ENCODE results near the gene PSME2. TPM values are rescaled to one million over a fixed set of nuclear protein-coding genes. Genes with fewer than 3 reads are reported as not detected.

PSME2 gene
- polyA plus RNA-seq, 2 of the 4 experiments (the other 2 are of a cell fraction) = 137 to 144 TPM

DNA sequence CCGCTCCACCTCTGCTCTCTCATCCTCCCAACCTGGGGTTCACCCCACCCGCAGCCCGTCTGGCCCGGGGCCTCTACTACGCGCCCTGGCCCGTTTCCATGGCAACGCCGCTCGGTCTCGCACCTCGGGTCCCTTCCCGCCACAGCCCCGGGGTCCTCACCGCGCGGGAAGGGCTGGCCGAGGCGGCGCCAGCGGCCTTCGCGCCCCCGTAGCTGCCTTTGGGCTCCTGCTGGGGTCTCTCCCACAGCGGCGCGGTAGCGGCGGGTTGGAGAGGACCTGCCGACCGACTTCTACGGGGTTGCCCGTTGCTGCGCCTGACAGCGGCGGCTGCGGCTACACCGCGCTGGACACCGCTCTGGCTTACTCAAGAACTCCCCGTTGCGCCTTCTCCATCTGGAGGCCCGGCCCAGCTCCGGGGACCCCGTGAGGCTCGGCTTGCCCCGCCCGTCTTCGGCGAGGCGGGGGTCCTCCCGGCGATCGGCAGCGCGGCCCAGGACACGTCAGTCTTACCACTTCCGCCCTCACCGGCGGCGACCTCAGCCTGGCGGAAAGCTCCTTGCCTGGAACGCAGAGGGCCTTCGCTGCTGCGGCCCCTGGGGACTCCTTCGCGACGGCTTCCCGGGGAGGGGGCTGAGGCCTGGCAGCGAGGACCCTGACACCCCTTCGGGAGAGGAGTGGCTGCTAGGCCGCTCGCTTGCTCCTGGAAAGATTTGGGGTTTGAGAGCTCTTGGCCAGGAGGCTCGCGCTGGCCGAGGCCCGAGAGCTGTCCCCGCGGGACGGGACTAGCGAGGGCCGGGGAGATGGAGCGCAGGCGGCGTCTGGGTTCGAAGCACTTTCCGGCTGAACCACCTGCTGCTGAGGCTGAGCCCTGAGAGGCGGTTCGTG lies 49.0 kb upstream of the PSME2 start, which contains the start of gene TM9SF1 (continued):
- TF ChIP-seq, protein P1, sequence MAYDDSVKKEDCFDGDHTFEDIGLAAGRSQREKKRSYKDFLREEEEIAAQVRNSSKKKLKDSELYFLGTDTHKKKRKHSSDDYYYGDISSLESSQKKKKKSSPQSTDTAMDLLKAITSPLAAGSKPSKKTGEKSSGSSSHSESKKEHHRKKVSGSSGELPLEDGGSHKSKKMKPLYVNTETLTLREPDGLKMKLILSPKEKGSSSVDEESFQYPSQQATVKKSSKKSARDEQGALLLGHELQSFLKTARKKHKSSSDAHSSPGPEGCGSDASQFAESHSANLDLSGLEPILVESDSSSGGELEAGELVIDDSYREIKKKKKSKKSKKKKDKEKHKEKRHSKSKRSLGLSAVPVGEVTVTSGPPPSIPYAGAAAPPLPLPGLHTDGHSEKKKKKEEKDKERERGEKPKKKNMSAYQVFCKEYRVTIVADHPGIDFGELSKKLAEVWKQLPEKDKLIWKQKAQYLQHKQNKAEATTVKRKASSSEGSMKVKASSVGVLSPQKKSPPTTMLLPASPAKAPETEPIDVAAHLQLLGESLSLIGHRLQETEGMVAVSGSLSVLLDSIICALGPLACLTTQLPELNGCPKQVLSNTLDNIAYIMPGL (CRISPR knock-in tag; IDR thresholded peaks at IDR 0.05; ENCODE audit: borderline replicate concordance) = no peak
- TF ChIP-seq JUNB (IDR thresholded peaks at IDR 0.05) = no peak
- TF ChIP-seq SREBF2 (IDR thresholded peaks at IDR 0.05) = no peak
- TF ChIP-seq MAZ (IDR thresholded peaks at IDR 0.05; ENCODE audit: borderline replicate concordance, low read depth, low read length) = no peak
- TF ChIP-seq MAFK (IDR thresholded peaks at IDR 0.05; ENCODE audit: partially characterized antibody) = no peak
- 0 out of 2 replicates have a peak, but pooled peaks have one; percentile 11 for TF ChIP-seq TP53 (CRISPR knock-in tag; IDR thresholded peaks at IDR 0.05)
- peak; percentile 76; the same call in 1 of the 2 replicates for TF ChIP-seq RNF2 (IDR thresholded peaks at IDR 0.05; ENCODE audit: borderline replicate concordance, low read depth)
- peak; percentile 78 to 94; a peak in 4 of 5 replicates for TF ChIP-seq JUN (IDR thresholded peaks at IDR 0.05)
- TF ChIP-seq, protein P2, sequence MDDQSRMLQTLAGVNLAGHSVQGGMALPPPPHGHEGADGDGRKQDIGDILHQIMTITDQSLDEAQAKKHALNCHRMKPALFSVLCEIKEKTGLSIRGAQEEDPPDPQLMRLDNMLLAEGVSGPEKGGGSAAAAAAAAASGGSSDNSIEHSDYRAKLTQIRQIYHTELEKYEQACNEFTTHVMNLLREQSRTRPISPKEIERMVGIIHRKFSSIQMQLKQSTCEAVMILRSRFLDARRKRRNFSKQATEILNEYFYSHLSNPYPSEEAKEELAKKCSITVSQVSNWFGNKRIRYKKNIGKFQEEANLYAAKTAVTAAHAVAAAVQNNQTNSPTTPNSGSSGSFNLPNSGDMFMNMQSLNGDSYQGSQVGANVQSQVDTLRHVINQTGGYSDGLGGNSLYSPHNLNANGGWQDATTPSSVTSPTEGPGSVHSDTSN (IDR thresholded peaks at IDR 0.05) = peak; percentile 20; the same call in 1 of the 2 replicates
- no peak for TF ChIP-seq HEYL (CRISPR knock-in tag; IDR thresholded peaks at IDR 0.05)
- TF ChIP-seq RCOR1 (IDR thresholded peaks at IDR 0.05; ENCODE audit: low read depth, low read length) = no peak
- no peak for TF ChIP-seq ZSCAN20 (CRISPR knock-in tag; IDR thresholded peaks at IDR 0.05)
- no peak for TF ChIP-seq BHLHE40 (IDR thresholded peaks at IDR 0.05; ENCODE audit: low read depth, low read length)
- no peak for TF ChIP-seq FOSL2 (IDR thresholded peaks at IDR 0.05)
- peak; percentile 42; the same call in 1 of the 2 replicates for TF ChIP-seq FOSL2 (CRISPR knock-in tag; IDR thresholded peaks at IDR 0.05)
- no peak for TF ChIP-seq NFE2L2 (conservative IDR thresholded peaks at IDR 0.05; ENCODE audit: low read length)
- peak; percentile 50; the same call in 1 of the 2 replicates for TF ChIP-seq KDM5A (IDR thresholded peaks at IDR 0.05)
- no peak for TF ChIP-seq SMC3 (IDR thresholded peaks at IDR 0.05)
- no peak for TF ChIP-seq POLR2AphosphoS2 (conservative IDR thresholded peaks at IDR 0.05; ENCODE audit: low read length)
- no peak for TF ChIP-seq RAD21 (conservative IDR thresholded peaks at IDR 0.05 in 1 of 2, IDR thresholded peaks at IDR 0.05 in 1 of 2)
- no peak for TF ChIP-seq HDAC2 (IDR thresholded peaks at IDR 0.05)
- TF ChIP-seq HOXB5 (CRISPR knock-in tag; IDR thresholded peaks at IDR 0.05) = peak; percentile 17; the same call in 1 of the 2 replicates
- TF ChIP-seq MYC (IDR thresholded peaks at IDR 0.05; ENCODE audit: borderline replicate concordance, low read length) = peak; percentile 60; the same call in 1 of the 2 replicates
- TF ChIP-seq, protein P3, sequence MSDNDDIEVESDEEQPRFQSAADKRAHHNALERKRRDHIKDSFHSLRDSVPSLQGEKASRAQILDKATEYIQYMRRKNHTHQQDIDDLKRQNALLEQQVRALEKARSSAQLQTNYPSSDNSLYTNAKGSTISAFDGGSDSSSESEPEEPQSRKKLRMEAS (IDR thresholded peaks at IDR 0.05) = peak; percentile 96

- H3K4me1 ChIP-seq = peaks cover 14% of the 10 kb centered on the region; the same call in 2 of the 3 replicates
- peak overlapping the region; percentile 62 for H3K4me3 ChIP-seq
- DNase-seq (ENCODE audit: low read depth in 1 of 2, low spot score in 1 of 2) = peak in 1 of 2 experiments; percentile 21
- WGBS (ENCODE audit: missing lambda C conversion rate) = 49% methylated on average over 8 of the region's 8 CpGs
- no peak for FAIRE-seq
- ATAC-seq = no peak; a peak in 1 of 6 replicates
- peak overlapping the region; percentile 77 for H3K4me2 ChIP-seq
- no peaks in the 10 kb centered on the region for H3K9me3 ChIP-seq
- ChIA-PET POLR2A (interaction anchor here (1.5 to 1.9 kb wide), 4 partner anchors 10 to 48 kb away, joined by 6 to 36 read pairs (median 12); partner anchors contain the start of genes CHMP4A, MDP1, RNF31 and TINF2), CTCF (interaction anchor here (1.2 to 1.9 kb wide), 5 partner anchors 10 to 102 kb away, joined by 4 to 9 read pairs (median 5); partner anchors contain the start of genes IRF9 and MDP1)
- peak overlapping the region; percentile 88 to 98 for H3K27ac ChIP-seq
- TF ChIP-seq TFCP2L1 (CRISPR knock-in tag; IDR thresholded peaks at IDR 0.05) = no peak
- TF ChIP-seq CHD2 (IDR thresholded peaks at IDR 0.05; ENCODE audit: low read length, partially characterized antibody) = no peak
- no peak for TF ChIP-seq JUNB (IDR thresholded peaks at IDR 0.05)
- TF ChIP-seq, protein P3 (IDR thresholded peaks at IDR 0.05) = no peak
- no peak for TF ChIP-seq PHF8 (IDR thresholded peaks at IDR 0.05; ENCODE audit: borderline replicate concordance, low read depth)
- TF ChIP-seq, protein P1 (CRISPR knock-in tag; IDR thresholded peaks at IDR 0.05; ENCODE audit: borderline replicate concordance) = no peak
- TF ChIP-seq CEBPB (IDR thresholded peaks at IDR 0.05) = no peak
- TF ChIP-seq CBX8 (IDR thresholded peaks at IDR 0.05) = no peak
- no peak for TF ChIP-seq EP300 (IDR thresholded peaks at IDR 0.05)
- TF ChIP-seq EHMT2 (IDR thresholded peaks at IDR 0.05; ENCODE audit: low read depth) = no peak
- no peak for TF ChIP-seq HDAC2 (IDR thresholded peaks at IDR 0.05)
- TF ChIP-seq CTCF (IDR thresholded peaks at IDR 0.05) = no peak
- no peak for TF ChIP-seq POLR2AphosphoS2 (conservative IDR thresholded peaks at IDR 0.05; ENCODE audit: low read length)
Measured at GRCh38 chr14:24194873-24195185, 48.4 kb upstream of the PSME2 start.
